GM11168 (cell line): ENCODE data around the gene FAM3A.

Experiments used
- in situ Hi-C: fragments of 300-500 bp; cut with MboI; formaldehyde crosslinking; loops from one replicate; pipeline ENCODE4 v1.12.0; 2022; ENCODE audit warnings: low sequenced_read_pairs; ENCODE audit not compliant: unreplicated experiment

FAM3A gene

DNA sequence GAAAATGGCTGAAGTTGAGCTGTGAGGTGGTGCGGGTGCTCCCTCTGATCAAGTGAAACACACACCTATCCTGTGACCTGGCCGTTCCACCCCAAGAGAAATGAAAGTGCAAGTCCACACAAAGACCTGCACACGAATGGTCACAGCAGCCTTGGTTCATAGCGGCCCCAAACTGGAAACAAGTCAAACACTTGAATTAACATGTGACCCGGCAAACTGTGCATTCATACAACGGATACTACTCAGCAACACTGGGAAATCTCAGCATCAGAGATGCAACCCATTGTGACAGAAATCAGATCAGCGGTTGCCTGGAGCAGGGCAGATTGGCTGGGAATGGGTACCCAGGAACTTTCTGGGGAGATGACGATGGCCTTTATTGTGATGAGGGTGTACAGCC is 23.0 kb upstream of the FAM3A start:
- in situ Hi-C loops: loop anchor here (25.0 kb wide), 1 partner anchor 102 kb away; the partner anchor contains the start of genes ATP6AP1, FAM50A and GDI1

- in situ Hi-C loops: loop anchor here (25.0 kb wide), 1 partner anchor 99 kb away; the partner anchor contains the start of genes ATP6AP1, FAM50A and GDI1
Measured at GRCh38 chrX:154535892-154536291, 19.9 kb upstream of the FAM3A start.

- in situ Hi-C loops: loop anchor here (25.0 kb wide), 1 partner anchor 97 kb away; the partner anchor contains the start of genes ATP6AP1, FAM50A and GDI1
Measured at GRCh38 chrX:154534526-154535322, 18.7 kb upstream of the FAM3A start.

GRCh38 chrX:154532690-154533089 is 16.7 kb upstream of the FAM3A start:
- in situ Hi-C loops: loop anchor here (25.0 kb wide), 1 partner anchor 95 kb away; the partner anchor contains the start of genes ATP6AP1, FAM50A and GDI1

- in situ Hi-C loops: loop anchor here (25.0 kb wide), 1 partner anchor 94 kb away; the partner anchor contains the start of genes ATP6AP1, FAM50A and GDI1
Measured at GRCh38 chrX:154531626-154532025, 15.6 kb upstream of the FAM3A start.

GRCh38 chrX:154530286-154530685 is 14.3 kb upstream of the FAM3A start:
- in situ Hi-C loops: loop anchor here (25.0 kb wide), 1 partner anchor 93 kb away; the partner anchor contains the start of genes ATP6AP1, FAM50A and GDI1

GRCh38 chrX:154529206-154529612 is 13.2 kb upstream of the FAM3A start:
- in situ Hi-C loops: loop anchor here (25.0 kb wide), 1 partner anchor 92 kb away; the partner anchor contains the start of genes ATP6AP1, FAM50A and GDI1

- in situ Hi-C loops: loop anchor here (25.0 kb wide), 1 partner anchor 90 kb away; the partner anchor contains the start of genes ATP6AP1, FAM50A and GDI1
Measured at GRCh38 chrX:154526901-154527675, 11.1 kb upstream of the FAM3A start.

DNA sequence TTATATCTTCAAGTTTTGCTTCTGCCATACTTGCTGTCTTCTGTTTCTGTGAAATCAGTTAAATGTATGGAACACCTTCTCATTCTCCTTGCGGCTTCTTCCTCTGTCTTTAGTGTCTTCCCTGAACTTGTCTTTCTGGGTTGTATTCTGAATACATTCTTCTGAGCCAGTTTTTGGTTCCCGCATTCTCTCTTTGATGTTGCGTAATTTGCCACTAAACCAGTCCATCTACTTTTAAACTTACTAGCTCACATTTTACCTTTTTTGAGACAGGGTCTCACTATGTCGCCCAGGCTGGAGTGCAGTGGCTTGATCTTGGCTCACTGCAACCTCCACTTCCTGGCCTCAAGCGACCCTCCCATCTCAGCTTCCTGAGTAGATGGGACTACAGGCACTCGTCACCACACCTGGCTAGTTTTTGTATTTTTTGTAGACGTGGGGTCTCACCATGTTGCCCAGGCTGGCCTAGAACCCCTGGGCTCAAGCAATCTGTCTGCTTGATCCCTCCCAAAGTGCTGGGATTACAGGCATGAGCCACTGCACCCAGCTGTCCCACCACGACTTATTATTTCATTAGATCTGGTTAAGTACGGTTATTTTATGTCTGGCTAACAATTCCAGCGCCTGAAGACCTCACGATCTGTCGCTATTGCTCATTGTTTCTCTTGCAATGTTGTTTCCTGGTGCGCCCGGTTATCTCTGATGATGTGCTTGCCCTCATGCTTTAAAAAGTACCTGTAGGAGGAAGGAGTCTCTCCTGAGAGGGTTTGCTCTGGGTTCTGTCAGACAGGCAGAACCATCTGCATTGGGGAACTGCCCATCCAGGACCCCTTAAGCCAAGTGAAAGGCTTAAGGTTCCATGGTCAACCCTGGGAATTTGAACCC is 9.8 kb upstream of the FAM3A start:
- in situ Hi-C loops: loop anchor here (25.0 kb wide), 1 partner anchor 89 kb away; the partner anchor contains the start of genes ATP6AP1, FAM50A and GDI1

DNA sequence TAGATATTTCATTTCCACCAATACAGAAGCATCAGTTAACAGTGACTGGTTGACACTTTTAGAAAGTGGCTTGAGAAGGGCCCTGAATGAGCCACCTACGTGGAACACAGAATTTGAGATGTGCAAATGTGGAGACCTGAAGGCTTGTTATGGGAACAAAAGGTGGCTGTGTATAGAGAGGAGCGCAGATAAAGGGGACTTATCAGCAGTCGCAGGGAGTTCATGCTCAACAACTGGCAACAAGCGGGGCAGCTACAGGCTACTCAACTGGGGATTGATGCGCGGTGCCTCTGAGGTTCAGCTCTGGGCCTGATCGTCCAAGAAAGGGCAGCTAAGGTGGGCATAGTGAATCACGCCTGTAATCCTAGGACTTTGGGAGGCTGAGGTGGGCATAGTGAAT is 3.4 kb upstream of the FAM3A start:
- in situ Hi-C loops: no loop called here

DNA sequence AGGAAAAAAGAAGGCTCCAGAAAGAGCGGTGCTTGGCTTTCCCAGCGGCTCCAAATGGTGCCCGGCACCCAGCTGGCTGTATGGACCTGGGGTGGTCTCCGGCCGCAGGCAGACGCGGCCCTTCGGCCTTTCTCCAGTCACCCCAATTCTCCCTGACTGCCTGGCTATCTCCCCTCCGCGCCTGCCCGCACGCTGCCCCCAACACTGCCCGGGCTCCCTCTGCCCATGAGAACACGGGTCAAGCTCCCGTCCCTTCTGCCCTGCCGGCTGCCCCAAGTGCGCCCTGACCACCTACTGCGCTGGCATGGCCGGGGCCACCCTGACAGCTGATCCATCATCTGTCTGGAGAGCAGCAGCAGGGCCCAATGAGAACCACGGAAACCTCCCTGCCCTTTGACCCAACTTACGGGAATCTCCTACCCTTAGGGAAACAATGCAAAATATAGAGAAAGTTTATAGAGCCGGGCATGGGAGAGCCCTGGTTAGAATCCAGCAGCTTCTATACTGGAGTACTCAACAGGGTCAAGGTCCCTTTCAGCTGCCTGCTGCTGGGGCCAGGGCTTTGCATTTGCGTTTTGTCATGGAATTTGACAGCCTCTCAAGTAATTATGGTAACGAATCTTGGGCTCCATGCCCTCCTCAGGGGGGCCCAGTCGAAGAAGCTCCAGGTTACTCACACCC is 1.2 kb upstream of the FAM3A start:
- in situ Hi-C loops: no loop called here

DNA sequence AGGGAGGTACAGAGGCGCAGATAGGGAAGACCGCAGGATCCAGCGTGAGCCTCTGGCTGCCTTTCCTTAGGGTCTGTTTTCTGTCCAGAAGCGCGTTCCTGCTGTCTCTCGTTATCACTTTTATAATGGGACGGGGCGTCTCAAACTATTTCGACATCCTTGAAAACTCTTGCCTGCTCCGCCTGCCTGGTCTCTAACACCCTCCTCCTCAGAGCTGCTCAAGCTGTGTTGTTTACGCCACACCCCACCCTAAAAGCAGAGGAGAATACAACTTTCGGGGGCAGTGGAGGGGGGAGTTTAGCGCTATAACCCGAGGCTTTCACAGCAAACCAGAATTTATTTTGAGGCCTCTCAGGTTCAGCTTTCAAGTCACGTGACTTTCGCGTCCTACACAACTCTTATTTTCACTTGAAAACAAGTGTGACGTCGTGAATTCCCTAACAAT is 646 bp upstream of the FAM3A start:
- in situ Hi-C loops: no loop called here

GRCh38 chrX:154515090-154515965 is 704 bp downstream of the FAM3A start:
- in situ Hi-C loops: no loop called here

GRCh38 chrX:154513716-154514115 is 2.3 kb downstream of the FAM3A start:
- in situ Hi-C loops: no loop called here

- in situ Hi-C loops: no loop called here
Measured at GRCh38 chrX:154512879-154513553, 3.0 kb downstream of the FAM3A start.

GRCh38 chrX:154511761-154512160 is 4.3 kb downstream of the FAM3A start:
- in situ Hi-C loops: no loop called here

- in situ Hi-C loops: no loop called here
Measured at GRCh38 chrX:154509455-154509854, 6.6 kb downstream of the FAM3A start.

- in situ Hi-C loops: no loop called here
Measured at GRCh38 chrX:154508384-154508745, 7.7 kb downstream of the FAM3A start.
